HCT116 (cell line): ENCODE measurements around the gene SYTL3.

Source experiments
- ATF3 ChIP-seq: IDR thresholded peaks from 2 replicates; pipeline ENCODE4 v1.6.1; 2012
- CBX3 ChIP-seq: IDR thresholded peaks from 2 replicates; pipeline ENCODE4 v1.6.1; 2012; ENCODE audit warnings: low read depth
- CTCF ChIP-seq, 3 experiments: fragments of 200-600 bp in 1 of 3; sonication (generic) in 1 of 3; IDR thresholded peaks in 2 of 3; conservative IDR thresholded peaks in 1 of 3; 2 replicates each; pipeline ENCODE4 v1.5.1; 2012 to 2017; ENCODE audit warnings: low read depth in 2 of 3, low read length in 2 of 3, antibody characterized with exemption in 1 of 3, borderline replicate concordance in 1 of 3, control low read depth in 1 of 3, mild to moderate bottlenecking in 1 of 3, mixed read lengths in 1 of 3, mixed run types in 1 of 3, moderate library complexity in 1 of 3; ENCODE audit not compliant: insufficient read depth in 1 of 3
- EZH2 ChIP-seq: fragments of 200-600 bp; sonication (generic); IDR thresholded peaks from 2 replicates; pipeline ENCODE4 v1.6.1; 2017; ENCODE audit warnings: antibody characterized with exemption, mixed run types
- EZH2phosphoT487 ChIP-seq: fragments of 200-600 bp; IDR thresholded peaks from 2 replicates; pipeline ENCODE4 v1.6.1; 2018; ENCODE audit warnings: antibody characterized with exemption, borderline replicate concordance
- FOSL1 ChIP-seq: IDR thresholded peaks from 2 replicates; pipeline ENCODE4 v1.6.1; 2012; ENCODE audit warnings: low read depth
- JUND ChIP-seq: IDR thresholded peaks from 2 replicates; pipeline ENCODE4 v1.6.1; 2012
- POLR2A ChIP-seq: IDR thresholded peaks from 2 replicates; pipeline ENCODE4 v1.7.0; 2011; ENCODE audit warnings: borderline replicate concordance; ENCODE audit not compliant: insufficient read depth, insufficient read length; ENCODE audit errors: extremely low read depth
- POLR2AphosphoS5 ChIP-seq: IDR thresholded peaks from 2 replicates; pipeline ENCODE4 v1.6.1; 2011; ENCODE audit warnings: mild to moderate bottlenecking, low read depth, low read length, moderate library complexity
- REST ChIP-seq: IDR thresholded peaks from 2 replicates; pipeline ENCODE4 v1.6.1; 2012; ENCODE audit warnings: low read depth
- SIN3A ChIP-seq: IDR thresholded peaks from 2 replicates; pipeline ENCODE4 v1.6.1; 2012; ENCODE audit warnings: low read depth
- SP1 ChIP-seq: IDR thresholded peaks from 2 replicates; pipeline ENCODE4 v1.6.1; 2012; ENCODE audit warnings: low read depth
- ZNF274 ChIP-seq: fragments of 200-500 bp; sonication (Bioruptor generic); IDR thresholded peaks from 2 replicates; pipeline ENCODE4 v1.6.1; 2014; ENCODE audit warnings: mild to moderate bottlenecking, low read depth, low read length, inconsistent platforms

GRCh38 chr6:158647501-158647900 lies 2.4 kb upstream of the SYTL3 start:
- TF ChIP-seq CTCF (IDR thresholded peaks at IDR 0.05 in 2 of 3, conservative IDR thresholded peaks at IDR 0.05 in 1 of 3; ENCODE audit: borderline replicate concordance in 1 of 3, insufficient read depth in 1 of 3, low read depth in 2 of 3, low read length in 2 of 3) (no peak), POLR2AphosphoS5 (no peak), SP1 (no peak), SIN3A (no peak), POLR2A (no peak), ATF3 (no peak), CBX3 (no peak), ZNF274 (no peak), EZH2 (no peak), REST (no peak), JUND (no peak), FOSL1 (no peak), EZH2phosphoT487 (no peak)
